ENCODE measurements around the gene ABCC6.

Gene ABCC6

GRCh38 chr16:16120382-16121184 is 102.7 kb downstream of the ABCC6 start:
- H3K27ac ChIP-seq (replicated peaks): no peak overlapping the region; the same call in 1 of the 2 replicates
- DNase-seq (ENCODE audit: low read depth in 1 of 2, low spot score in 1 of 2): peak in 1 of 2 experiments; percentile 24
- H3K27me3 ChIP-seq (ENCODE audit: insufficient read depth, poor library complexity, severe bottlenecking): no peaks in the 10 kb centered on the region
- TF ChIP-seq REST (IDR thresholded peaks at IDR 0.05; ENCODE audit: insufficient replicate concordance, low read depth) (no peak), GABPA (IDR thresholded peaks at IDR 0.05; ENCODE audit: low read depth) (no peak), SPI1 (IDR thresholded peaks at IDR 0.05; ENCODE audit: borderline replicate concordance, low read depth) (no peak), POLR2AphosphoS5 (IDR thresholded peaks at IDR 0.05; ENCODE audit: low read depth) (no peak), CTCF (IDR thresholded peaks at IDR 0.05; ENCODE audit: insufficient read depth, low read length) (no peak)
- no peak overlapping the region for H3K4me3 ChIP-seq (replicated peaks; ENCODE audit: insufficient read depth, low read length)

GRCh38 chr16:16120044-16120381 is 103.3 kb downstream of the ABCC6 start:
- Histone ChIP-seq H3K27ac (replicated peaks) (no peak overlapping the region; the same call in 1 of the 2 replicates), H3K4me3 (replicated peaks; ENCODE audit: insufficient read depth, low read length) (no peak overlapping the region), H3K27me3 (ENCODE audit: insufficient read depth, poor library complexity, severe bottlenecking) (no peaks in the 10 kb centered on the region)
- DNase-seq (ENCODE audit: low read depth in 1 of 2, low spot score in 1 of 2): no peak
- no peak for TF ChIP-seq REST (IDR thresholded peaks at IDR 0.05; ENCODE audit: insufficient replicate concordance, low read depth)
- no peak for TF ChIP-seq CTCF (IDR thresholded peaks at IDR 0.05; ENCODE audit: insufficient read depth, low read length)
- no peak for TF ChIP-seq POLR2AphosphoS5 (IDR thresholded peaks at IDR 0.05; ENCODE audit: low read depth)
- no peak for TF ChIP-seq SPI1 (IDR thresholded peaks at IDR 0.05; ENCODE audit: borderline replicate concordance, low read depth)
- no peak for TF ChIP-seq GABPA (IDR thresholded peaks at IDR 0.05; ENCODE audit: low read depth)

GRCh38 chr16:16118337-16118736 is 105.0 kb downstream of the ABCC6 start:
- Histone ChIP-seq H3K4me3 (replicated peaks; ENCODE audit: insufficient read depth, low read length) (no peak overlapping the region), H3K27ac (replicated peaks) (no peak overlapping the region), H3K27me3 (ENCODE audit: insufficient read depth, poor library complexity, severe bottlenecking) (no peaks in the 10 kb centered on the region)
- no peak for DNase-seq (ENCODE audit: low read depth in 1 of 2, low spot score in 1 of 2)
- no peak for TF ChIP-seq CTCF (IDR thresholded peaks at IDR 0.05; ENCODE audit: insufficient read depth, low read length)
- TF ChIP-seq REST (IDR thresholded peaks at IDR 0.05; ENCODE audit: insufficient replicate concordance, low read depth): no peak
